GM18858 (cell line): Measurements from ENCODE around the gene CUL1.

Experiments used
- ATAC-seq: cut with Tn5 transposase; IDR thresholded peaks from one replicate; pipeline ENCODE4 v1.9.1; 2021; ENCODE audit not compliant: unreplicated experiment

CUL1 gene

DNA sequence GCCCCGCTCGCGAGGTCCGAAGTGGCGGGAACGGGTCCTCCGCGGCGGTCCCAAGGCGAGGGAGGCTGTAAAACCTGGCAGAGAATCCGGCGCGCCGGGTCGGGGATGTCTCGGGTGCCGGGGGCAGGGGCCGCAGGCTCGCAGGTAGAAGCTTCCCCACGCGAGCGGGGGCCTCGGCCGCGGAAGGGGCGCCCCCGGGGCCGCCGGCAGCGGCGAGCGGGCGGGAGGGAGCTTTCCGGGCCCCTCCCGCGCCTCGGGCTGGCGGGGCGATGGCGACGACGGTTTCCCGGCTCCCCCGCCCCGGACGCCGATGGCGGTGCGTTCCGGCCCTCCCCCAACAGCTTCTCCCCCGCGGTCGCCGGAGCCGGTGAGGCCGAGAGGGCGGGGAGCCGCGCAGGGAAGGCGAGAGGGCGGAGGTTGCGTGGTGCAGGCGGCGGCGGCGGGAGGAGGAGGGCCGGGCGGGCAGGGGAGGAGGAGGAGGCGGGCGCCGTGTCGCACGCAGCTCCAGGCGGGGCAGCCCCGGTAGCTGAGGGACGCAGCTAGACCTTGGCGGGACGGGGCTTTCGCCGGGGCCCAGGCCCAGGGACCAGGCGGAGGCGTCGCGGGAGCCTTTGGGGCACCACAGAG, at the start of gene CUL1:
Gene CUL1 (plus strand): TSS at position 507 of the 627 bp plus-strand sequence. CDS start 31,220 bp downstream, outside the sequence.
- peak; percentile 44 for ATAC-seq

DNA sequence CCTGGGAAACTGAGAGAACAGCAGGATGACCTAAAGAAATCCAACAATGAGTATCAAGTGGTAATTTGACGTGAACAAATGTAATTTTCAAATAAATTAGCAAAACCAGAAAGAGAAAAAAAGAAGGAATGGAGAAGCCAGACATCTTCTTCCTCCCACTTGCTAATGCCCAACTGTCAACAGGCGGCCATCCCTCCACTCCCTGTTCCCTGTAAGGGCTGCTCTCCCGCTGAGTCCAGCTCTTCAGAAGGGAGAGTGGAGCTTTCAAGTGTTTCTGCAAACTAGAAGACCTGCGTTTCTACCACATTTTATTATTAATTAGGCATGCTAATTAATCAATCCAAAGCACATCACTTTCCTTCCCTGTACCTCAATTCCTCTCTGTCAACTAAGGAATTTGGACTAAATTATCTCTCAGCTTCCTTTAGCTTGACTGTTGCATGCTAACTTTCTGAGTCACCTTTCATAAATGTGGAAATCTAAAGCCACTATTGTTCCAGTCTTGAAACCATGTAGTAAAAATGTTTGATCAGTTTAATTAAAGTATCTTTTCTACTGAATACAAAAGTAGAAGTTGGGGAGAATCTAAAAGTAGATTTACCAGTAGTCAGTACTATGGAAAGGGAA, 48.4 kb upstream of the CUL1 start:
- ATAC-seq = no peak

DNA sequence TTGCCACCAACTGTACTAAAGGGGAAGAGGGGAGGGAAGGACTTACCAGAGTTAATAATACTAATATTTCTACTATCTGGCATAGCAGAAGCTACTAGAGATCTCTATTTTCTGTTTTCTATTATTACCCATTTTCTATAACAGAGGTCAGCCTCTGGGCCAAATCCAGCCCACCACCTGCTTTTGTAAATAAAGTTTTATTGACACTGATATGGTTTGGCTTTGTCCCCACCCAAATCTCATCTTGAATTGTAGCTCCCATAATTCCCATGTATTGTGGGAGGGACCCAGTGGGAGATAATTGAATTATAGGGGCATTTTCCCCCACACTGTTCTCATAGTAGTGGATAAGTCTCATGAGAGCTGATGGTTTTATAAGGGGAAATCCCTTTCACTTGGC, 45.9 kb upstream of the CUL1 start:
- no peak for ATAC-seq

DNA sequence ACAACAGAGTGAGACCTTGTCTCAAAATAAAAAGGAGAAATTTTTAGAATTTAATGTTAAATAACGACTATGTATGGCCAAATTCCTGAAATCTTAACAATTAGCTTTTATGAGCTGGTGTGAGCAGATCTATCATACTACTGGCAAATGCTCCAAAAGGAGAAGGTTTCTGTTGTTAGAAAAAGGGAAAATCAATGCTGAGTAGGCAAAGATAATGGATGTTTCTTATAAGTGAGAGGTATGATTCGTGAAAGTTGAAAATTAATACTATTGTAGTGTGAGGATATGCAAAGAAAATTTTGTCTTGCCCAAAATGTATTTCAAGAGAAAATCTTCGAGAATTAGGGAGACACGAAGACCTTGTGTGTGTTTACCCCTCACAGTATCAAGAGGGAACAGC, 40.8 kb upstream of the CUL1 start:
- ATAC-seq = no peak

DNA sequence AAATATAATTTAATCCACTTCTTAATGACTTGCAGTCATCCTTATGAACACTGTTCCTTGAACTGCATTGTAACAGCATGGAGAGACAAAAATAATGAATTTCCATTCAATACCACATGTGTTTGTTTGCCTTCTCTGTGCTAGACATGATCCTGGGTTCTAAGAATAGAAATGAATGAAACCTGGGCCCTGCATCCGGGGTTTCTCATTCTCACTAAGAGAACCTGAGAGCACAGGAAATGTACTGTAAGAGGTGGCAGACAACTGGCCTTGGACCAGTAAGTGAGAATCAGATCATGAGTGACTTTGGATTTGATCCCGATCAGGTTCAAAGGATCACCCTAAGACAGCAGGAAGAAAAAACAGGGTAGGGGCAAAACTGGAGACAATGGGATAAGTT, 37.2 kb upstream of the CUL1 start:
- ATAC-seq = no peak

DNA sequence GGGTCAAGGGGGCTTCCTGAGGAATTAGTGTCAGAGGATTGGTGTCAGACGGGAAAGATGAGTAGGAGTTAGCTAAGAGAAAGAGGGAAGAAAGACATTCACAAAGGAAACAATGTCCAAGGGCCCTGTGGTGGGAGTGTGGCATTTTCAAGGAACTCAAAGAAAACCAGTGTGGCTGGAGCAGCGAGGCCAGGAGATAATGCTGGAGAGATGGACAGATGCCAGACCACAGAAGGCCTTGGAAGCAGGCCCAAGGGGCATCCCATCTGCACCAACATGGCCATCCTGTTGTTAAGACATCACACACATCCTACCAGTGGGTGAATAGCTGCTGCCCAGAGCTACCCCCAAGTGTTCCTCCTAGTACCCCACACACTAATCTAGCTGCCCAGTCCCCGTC, 36.1 kb upstream of the CUL1 start:
- ATAC-seq = no peak

DNA sequence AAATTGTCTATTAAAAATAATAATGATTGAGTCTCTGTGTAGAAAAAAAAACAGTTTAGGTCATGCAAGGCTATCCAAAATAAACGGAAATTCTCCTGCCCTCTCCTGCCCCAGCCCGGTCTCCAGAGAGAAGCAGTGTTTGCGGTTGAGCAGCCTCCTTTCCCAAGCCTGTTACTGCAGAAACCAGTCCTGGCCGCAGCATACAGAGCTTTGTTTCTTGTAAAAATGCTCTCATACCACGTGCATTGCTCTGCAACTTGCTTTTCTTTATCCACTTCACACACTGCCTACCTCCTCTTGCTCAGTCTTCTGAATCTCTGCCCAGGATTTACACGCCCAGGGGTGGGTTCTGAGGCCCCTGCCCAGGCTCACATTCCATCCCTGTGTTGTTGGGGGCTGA, 34.4 kb upstream of the CUL1 start:
- ATAC-seq = no peak

DNA sequence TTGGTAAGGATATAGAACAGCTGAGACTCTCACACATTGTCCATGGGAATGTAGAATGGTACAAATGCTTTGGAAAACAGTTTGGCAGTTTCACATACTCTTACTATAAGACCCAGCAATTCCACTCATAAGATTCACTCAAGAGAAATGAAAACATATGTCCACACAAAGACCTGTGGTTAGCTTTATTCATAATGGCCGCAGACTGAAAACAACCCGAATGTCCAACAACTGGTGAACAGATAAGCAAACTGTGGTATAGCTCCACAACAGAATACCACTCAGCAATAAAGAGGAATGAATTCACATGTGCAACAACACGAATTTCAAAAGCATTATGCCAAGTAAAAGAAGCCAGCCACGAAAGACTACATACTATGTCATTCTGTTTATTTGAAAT, 33.5 kb upstream of the CUL1 start:
- ATAC-seq = no peak

DNA sequence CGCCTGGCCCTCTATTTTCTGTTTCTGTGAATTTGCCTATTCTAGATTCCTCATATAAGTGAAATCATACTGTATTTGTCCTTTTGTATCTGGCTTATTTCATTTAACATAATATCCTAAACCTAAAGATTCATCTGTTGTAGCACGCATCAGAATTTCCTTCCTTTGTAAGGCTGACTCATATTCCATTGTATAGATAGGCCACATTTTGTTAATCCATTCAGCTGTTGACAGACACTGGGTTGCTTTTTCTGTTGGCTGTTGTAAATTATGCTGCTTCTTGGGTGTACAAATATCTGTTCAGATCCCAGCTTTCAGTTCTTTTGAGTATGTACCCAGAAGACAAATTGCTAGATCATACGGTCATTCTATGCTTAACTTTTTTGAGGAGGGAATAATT, 28.8 kb upstream of the CUL1 start:
- no peak for ATAC-seq

DNA sequence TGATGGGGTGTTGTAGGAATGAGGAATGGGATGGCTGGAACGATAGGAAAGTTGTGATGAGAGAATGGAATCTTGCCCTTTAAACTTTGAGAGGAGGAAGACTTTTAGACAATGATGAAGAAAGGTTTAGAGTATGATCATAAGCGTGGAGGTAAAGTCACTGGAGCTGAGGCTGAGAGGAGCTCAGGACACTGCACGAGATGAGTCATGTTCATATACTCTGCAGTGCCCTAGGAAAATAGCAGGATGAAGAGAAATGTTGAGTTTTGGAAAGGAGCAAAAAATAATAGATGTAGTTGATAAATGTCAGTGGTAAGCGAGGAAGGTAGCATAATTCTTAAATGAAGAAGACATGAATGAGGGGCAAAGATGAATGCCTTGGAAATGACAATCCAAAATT, 28.3 kb upstream of the CUL1 start:
- ATAC-seq = no peak

DNA sequence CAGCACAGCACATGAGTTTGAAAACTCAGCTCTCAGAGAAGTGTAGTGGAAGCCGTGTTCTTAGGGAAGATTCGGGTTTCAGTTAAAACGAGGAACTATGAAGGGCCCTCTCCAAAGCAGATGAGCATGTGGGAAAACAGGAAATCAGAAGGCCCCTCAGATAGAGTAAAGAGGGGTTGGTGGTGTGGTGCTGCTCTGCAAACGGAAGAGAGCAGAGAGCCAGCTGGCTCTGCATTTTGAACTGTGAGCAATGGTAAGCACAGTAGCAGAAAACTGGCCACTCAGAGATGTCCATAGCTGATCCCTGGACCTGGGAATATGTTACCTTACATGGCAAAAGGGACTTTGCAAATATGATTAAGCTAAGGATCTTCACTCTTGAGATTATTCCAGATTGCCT, 27.9 kb upstream of the CUL1 start:
- ATAC-seq = no peak

DNA sequence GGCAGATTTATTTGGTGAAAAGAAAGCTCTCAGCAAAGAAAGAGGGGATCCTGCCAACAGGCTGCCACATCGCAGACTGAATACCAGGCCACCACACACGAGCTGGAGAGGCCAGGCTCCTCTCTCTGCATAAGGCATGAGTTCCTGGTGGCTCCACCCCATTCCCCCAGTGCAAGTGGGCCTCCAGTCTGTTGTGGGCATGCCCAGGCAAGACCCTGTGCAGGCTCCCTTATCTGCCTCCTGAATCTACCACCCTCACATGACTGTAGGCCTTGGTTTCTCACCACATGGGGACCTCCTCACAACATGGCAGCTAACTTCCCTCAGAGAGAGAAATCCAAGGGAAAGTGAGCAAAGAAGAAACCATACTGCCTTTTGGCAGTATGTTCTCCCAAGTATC, 26.7 kb upstream of the CUL1 start:
- no peak for ATAC-seq

DNA sequence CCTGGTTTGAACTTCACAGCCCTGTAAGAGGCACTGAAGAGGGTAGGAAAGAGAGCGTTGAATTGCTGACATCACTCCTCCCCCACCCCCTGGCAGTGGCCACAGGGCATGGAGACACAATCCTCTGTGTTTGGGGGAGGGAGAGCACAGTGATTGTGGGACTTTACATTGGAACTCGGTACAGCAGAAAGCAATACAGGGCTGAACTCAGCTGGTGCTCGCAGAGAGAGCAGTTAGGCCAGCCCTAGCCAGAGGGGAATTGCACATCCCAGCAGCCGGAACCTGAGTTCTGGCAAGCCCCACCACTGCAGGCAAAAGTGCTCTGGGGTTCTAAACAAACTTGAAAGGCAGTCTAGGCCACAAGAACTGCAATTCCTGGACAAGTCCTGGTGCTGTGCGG, 24.0 kb upstream of the CUL1 start:
- ATAC-seq = no peak

DNA sequence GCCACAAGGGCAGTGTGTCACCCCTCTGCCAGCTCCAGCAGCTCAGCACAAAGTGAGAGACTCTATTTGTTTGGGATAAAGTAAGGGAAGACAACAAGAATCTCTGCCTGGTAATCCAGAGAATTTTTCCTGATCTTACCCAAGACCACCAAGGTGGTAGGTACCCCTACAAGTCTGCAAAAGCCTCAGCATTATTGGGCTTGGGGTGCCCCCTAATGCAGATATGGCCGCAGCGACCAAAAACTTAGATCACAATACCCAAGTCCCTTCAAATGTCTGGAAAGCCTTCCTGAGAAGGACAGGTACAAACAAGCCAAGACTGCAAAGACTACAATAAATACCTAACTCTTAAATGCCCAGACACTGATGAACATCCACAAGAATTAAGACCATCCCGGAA, 22.4 kb upstream of the CUL1 start:
- ATAC-seq = no peak

DNA sequence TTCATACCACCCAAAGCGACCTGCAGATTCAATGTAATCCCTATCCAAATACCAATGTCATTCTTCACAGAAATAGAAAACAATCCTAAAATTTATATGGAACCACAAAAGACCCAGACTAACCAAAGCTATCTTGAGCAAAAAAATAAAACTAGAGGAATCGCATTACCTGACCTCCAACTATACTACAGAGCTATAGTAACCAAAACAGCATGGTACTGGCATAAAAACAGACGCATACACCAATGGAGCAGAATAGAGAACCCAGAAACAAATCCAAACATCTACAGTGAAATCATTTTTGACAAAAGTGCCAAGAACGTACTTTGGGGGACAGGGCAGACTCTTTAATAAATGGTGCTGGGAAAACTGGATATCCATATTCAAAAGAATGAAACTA, 16.9 kb upstream of the CUL1 start:
- no peak for ATAC-seq

DNA sequence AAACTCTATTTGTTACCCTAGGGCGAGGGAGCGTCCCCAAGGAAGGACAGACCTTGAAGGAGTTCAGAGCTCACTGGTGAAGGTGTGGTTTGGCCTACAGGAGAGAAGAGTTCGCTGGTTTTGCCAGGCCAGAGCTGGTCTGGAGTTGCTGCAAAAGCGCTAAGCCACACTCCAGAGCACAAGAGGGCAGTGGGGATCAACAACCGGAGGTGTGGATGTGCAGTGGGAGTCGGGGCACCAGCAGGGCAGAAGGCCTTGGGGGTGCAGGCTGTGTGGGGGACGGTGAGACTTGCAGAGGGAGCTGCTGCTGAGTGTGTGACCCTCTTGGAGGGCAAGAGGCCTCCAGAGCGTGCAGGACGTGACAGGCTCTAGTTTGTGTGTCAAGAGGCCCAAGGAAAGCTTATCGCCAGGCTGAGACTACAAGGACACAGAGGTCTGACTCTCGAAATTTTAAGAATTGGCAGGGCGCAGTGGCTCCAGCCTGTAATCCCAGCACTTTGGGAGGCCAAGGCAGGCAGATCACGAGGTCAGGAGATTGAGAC, 14.3 kb upstream of the CUL1 start:
- no peak for ATAC-seq

DNA sequence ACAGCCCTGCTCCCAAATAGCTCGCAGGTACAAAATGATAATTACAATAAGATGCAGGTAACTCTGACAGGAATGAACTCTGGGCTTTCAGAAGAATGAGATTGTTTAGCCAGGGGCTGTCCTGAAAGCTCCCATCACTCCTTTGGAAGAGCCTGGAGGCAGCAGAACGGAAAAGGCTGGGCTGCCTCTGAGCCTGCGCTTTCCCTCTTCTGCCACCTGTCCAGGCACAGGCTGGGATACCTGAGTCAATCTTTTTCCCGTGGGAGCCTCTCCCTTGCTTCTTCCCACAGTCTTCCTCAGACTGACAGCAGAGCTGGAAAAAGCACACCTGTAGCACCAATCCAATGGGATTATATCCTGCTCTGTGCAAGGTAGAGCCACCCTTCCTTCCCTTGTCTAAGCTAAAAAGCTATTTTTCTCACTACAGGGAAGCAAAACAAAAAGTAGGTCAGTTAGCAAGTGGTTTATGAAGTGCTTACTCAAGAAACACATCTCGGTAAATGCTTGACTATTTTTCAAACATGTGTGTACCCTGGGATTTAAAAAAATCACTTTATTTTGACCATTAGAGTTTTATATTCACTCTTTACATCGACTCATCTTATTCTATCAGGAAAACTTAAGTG, 12.3 kb upstream of the CUL1 start:
- ATAC-seq = no peak

DNA sequence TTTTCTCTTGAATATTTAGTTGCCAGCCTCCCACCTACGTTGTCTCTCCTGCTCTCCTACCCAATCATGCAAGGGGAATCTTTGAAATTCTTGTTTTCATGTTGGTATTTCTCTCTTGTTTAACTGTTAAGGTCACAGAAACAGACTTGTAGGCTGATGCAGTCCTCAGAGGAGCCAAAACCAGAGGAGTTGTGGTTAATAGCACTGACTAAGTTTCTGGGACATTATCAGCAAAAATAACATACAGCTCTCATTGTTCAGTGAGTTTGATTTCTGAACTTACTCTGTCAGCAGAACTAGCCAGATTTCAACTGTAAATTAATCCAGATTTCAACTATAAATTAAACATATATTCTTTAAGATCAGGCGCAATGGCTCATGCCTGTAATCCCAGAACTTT, 11.1 kb upstream of the CUL1 start:
- ATAC-seq = no peak

DNA sequence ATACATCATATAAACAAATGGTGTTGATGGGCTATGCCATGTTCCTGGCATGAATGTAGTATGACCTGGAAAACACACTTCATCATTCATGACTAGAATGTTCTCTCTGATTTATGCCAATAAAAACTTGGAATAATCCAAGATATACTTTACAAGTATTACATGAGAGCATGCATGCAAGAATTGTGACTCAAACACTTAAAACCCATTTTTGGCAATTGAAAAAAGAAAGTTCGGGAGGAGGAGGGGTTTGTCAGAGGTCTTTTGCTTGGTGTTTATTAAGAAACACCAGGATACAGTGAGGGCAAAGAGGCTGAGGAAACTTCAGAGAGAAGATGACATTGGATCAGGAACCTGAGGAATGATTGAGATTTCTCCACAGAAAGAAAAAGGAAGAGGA, 10.2 kb upstream of the CUL1 start:
- no peak for ATAC-seq

DNA sequence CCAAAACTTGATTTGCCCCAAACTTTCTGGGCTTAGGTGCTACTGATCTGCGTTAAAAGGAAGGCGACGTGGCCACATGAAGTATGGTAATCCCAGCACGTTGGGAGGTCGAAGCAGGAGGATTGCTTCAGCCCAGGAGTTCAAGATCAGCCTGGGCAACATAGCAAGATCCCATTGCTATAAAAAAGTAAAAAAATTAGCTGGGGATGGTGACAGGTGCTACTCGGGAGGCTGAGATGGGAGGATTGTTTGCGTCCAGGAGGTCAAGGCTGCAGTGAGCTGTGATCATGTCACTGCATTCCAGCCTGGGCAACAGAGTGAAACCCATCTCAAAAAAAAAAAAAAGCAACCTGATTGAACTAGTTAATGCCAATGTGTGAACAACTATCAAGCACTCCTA, 5.1 kb upstream of the CUL1 start:
- no peak for ATAC-seq

DNA sequence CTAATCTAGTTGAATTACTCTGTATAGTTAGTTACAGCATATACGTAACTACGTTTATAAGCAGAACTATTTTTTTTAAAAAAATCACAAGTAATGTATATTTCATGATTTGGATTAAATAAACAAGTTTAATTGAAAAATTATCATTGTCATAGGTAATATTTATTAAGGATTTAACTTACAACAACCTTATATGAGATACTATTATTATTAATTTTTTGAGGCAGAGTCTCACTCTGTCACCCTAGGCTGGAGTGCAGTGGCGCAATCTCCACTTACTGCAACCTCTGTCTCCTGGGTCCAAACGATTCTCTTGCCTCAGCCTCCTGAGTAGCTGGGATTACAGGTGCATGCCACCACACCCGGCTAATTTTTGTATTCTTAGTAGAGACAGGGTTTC, 4.1 kb upstream of the CUL1 start:
- ATAC-seq = no peak

DNA sequence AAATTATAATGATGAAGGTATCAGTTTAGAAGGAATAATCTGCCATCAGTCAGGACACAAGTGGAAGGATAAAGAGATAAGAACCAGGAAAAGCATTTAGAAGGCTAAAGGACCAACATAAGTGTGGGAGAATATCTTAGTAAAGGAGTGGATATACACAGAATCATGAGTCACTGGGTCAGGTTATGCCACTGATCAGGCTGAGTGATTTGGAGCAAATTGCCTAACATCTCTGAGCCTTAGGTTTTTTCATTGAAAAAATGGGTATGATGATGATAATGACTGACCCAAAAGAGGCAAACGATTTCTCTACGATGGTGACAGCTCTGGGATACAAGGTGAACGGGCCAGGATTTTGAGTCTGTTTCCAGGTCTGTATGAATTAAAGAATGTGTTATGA, 2.8 kb upstream of the CUL1 start:
- ATAC-seq = no peak

DNA sequence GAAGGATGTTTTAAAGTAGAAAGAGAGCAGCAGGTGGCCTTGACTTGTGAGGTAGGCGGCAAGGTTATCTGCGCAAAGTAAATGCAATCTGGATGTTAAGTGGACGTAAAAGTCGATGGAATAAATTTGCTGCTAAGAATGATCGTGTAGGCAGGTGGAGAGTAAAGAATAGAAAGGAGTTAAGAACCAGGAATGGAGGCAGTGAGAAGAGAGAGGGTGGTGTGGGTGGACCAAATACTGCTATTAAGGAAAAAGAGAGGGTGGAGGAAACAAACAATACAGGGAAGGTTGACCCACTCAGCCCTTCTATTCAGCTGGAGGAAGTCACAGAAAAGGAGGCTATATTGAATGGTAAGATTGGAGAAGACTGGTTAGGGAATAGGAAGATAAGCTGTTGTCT, 1.9 kb upstream of the CUL1 start:
- no peak for ATAC-seq
